NCI-H2196 treated with DMSO at 0.1 percent for 48 hours (cell line): Measurements from ENCODE around the gene CTPS2.
"Not testable (repeated sequence)": the region's sequence is repeated elsewhere in the genome, so short reads cannot be mapped to it uniquely, and the experiment has no call there.

Source experiments
- DNase-seq: peaks from one replicate; lab custom pipeline; 2025; ENCODE audit not compliant: unreplicated experiment; lab: John Stamatoyannopoulos, UW

The CTPS2 gene

DNA sequence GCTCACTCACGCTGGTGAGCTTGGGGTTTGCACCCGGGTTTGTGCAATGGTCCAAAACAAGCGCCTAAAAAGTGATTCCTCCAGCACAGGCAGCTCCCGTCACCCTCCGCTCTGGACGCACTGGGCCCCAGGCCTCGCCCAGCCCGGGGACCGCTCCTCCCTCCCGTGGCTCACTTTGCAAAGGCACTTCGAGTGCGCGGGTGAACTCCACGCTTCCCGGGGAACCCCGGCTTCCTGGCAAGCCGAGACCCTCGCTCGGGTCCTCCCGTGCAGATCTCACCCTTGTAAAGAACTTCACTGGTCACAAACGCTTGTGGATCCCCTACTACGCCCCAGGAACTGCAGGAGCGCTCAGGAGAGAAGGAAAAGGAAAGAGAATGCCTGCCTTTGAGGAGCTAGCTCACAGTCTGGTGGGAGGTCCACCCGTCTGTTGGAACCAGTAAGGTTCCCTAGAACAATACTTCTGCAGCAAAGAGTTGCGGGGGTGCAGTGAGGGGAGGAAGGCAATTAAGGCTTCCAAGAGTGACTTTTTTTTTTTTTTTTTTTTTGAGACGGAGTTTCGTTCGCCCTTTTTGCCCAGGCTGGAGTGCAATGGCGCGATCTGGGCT lies at the start of gene CTPS2:
TSS of gene CTPS2 (minus strand) at position 122 of the 608 bp plus-strand sequence. CDS start 9,767 bp downstream, outside the sequence.
- DNase-seq, result no peak

DNA sequence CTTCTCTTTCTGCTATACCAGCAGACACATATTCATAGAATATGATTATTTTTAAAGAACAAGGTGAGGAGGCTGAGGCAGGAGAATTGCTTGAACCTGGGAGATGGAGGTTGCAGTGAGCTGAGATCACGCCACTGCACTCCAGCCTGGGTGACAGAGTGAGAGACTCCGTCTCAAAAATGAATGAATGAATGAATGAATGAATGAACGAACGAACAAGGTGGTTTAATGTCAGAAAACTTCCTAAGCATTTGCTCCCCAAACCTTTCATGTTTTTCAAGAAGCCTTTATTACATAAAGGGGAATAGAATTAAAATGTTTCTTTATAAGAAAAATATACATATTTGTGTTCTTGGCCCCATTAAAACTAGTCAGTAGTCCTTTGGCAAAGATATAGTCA lies 49.0 kb upstream of the CTPS2 start:
- not testable (repeated sequence) for DNase-seq

DNA sequence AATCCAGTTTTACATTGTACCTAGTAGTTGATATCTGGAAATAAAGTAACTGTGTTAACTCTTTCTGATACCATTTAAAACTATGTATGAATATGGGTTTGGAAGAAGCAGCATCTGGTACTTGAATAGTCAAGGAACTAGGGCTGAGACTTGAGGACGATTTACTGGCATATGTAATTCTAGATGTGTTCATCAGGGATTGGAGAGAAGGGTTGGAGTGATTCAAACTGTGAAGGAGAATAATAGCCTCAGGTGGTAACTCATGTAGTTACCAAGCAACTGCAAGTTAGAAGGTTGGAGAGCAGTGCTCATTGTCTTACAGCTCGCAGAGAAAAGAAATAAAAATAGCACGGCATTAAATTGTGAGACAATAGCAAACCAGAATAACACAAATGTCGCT lies 44.3 kb upstream of the CTPS2 start:
- DNase-seq, result no peak

DNA sequence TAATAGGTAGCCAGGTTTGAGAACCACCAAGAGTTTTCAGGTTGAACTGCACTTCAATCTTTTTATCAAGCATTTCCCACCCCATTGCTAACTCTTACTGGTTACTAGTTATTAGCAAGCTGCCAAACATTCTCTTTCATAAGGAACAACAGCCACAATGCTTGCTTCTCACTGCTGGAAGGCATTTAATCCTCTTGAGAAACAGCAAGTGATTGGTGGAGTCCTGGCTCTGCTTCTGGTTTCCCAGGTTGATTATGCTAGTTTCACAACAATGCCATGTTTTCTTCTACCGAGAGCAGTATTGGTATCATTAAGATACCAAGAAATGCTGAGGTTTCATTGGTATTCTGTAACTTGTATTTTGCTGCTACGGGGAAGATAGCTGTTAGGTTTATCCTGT lies 41.5 kb upstream of the CTPS2 start:
- no peak for DNase-seq

DNA sequence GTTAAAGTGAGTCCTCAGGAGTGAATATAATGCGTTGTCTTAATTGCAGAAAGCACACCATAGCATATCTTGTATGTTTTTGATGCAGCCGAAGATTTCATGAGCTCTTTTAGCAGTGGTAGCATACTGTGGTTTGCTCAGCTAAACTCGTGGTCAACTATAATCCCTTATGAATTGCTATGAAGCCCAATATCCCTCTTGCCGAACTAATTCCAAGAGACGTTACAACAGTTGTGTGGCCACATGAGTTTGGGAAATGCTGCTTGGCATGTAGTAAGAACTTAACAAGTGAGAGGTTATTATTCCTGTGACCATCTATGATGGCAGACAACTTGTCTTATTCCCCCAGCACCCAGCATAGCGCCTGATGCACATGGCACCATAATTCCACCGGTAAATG lies 37.7 kb upstream of the CTPS2 start:
- no peak for DNase-seq

DNA sequence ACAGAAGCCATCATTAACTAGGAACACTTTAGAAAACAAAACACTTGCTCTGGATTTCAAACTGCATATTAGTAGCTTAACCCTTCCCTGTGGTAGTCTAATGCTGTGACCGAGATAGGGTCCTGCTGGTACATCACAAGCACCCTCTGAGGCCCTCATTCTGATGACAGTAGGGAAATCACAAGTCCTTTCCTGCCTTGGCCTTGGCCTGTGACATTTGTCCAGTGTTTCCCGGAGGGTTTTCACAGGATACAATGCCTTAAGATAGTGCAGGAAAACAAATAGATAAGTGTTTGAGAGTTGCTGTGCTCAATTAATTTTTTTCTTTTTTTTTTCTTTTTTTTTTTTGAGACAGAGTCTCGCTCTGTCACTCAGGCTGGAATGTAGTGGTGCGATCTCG lies 36.0 kb upstream of the CTPS2 start:
- DNase-seq, result no peak

- no peak for DNase-seq
Observed at GRCh38 chrX:16745659-16746058, 33.2 kb upstream of the CTPS2 start.

GRCh38 chrX:16745102-16745501 lies 32.6 kb upstream of the CTPS2 start:
- DNase-seq, result no peak

GRCh38 chrX:16743604-16744325 lies 31.3 kb upstream of the CTPS2 start:
- no peak for DNase-seq

DNA sequence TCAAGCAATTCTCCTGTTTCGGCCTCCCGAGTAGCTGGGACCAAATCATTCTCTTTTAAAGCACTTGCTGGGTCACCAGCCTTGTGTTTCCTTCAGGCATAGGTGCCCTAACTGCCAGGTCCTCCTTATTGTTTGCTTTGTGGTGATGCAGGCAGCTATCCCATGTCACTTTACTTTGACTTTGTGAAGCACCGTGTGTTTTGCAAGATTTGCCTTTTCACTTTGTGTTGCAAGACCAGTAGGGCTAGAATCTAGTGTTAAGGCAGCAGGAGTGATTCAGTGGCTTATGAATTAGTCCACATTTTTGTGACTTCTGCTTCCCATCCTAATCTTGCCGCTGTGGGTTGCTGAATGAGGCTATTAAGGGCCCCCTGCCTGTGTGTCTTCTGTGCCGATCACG lies 27.1 kb upstream of the CTPS2 start:
- no peak for DNase-seq

- no peak for DNase-seq
Observed at GRCh38 chrX:16737024-16737423, 24.6 kb upstream of the CTPS2 start.

- no peak for DNase-seq
Observed at GRCh38 chrX:16733013-16733412, 20.5 kb upstream of the CTPS2 start.

DNA sequence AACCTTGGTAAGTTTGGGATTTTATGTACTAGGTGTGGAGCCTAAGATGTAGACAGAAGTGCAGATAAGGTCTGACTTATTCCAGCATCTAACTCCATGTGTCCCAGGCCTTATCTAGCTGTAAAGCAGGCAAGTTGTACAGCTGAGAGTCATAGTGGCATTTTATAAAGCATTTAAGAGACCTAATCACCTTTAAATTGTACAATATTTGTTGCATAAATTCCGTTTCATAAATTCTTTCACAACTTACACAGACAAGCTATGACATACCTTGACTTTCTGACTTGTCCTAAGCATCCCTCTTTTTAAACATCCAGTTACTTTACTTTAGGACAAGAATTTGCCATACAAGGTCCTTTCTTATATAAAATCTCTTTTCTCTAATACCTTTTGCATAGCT lies 18.0 kb upstream of the CTPS2 start:
- no peak for DNase-seq

DNA sequence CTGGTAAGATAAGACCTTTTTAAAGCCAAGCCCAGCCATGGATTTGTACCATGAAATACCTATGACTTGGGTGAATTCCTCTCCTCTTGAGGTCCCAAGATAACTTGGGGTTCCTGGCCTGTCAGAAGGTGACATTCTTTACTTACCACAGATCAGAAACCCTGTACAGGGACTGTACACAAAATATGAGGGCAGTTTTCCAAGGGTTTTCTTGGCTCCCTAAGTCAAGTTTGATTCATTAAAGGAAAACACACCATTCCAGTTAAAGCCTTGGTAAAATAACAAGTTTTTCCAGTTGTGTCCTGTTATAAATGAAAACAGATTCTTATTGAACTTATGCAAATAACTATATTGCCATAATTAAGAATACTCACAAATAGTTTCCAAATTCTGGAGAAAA lies 15.2 kb upstream of the CTPS2 start:
- no peak for DNase-seq

- not testable (repeated sequence) for DNase-seq
Observed at GRCh38 chrX:16726347-16726988, 14.0 kb upstream of the CTPS2 start.

- DNase-seq, result no peak
Observed at GRCh38 chrX:16725072-16725471, 12.6 kb upstream of the CTPS2 start.

DNA sequence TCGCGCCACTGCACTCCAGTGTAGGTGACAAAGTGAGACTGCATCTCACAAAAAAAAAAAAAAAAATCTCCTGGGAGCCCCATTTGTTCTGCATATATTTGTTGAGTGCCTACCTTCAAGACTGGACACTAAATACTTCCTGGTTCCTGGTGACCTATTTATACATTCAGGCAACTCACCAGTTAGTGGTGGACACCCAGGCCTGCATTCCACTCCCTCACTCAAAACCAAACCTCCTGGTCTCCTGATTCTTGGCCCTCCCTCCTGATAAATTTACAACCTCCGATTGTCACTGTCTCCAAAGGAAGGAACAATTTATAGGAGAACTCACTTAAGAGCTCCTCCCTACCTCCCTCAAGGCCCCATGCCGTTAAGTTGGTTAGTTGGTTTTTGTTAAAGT lies 10.0 kb upstream of the CTPS2 start:
- no peak for DNase-seq

DNA sequence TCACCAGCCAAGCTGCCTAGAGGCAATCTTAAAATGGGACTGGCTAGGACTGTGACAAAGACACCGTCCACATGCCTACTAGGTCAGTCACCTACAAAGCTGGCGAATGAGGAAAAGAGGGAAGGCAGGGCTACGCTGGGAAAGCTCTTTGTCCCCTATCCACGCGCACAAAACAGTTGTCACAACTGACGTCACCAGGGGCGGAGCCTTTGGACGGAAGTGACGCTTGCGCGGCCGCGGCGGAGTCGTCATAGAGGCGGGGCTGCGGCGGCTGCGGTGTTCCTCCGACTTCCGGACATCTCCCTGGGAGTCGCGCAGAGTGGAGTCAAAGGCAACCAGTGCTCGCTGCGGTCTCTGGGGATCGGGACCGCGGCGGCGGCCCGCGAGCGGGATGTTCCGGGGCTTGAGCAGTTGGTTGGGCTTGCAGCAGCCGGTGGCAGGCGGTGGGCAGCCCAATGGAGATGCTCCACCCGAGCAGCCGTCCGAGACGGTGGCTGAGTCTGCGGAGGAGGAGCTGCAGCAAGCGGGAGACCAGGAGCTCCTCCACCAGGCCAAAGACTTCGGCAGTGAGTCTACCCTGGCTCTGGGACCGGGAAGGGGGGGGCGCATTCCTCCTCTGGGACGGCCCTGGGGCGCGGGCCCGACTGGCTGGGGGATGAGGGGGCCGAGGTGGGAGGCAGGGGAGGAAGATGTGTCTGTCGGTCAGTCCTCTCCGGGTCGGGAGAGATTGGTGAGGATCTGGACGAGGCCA lies 7.0 kb upstream of the CTPS2 start, which contains the start of gene SYAP1:
TSS of gene SYAP1 (plus strand) at position 279 of the 751 bp plus-strand sequence. CDS start at position 392, 113 bp downstream.
- DNase-seq, result peak; percentile 60

GRCh38 chrX:16718824-16719333 lies 6.4 kb upstream of the CTPS2 start:
- no peak for DNase-seq

DNA sequence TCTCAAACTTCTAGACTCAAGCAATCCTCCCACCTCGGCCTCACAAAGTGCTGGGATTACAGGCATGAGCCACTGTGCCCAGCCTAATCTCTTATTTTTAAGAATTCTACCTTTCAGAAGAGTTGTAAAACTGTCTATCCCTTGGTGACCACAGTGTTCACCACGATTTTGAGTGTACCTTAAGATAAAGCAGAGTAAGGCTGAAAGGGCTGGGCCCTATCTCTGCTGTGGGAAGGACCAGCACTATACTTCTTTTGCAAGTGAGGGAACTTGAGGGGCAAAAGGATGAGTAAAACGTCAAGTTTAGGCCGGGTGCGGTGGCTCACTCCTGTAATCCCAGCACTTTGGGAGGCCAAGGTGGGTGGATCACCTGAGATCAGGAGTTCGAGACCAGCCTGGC lies 4.0 kb upstream of the CTPS2 start:
- not testable (repeated sequence) for DNase-seq

GRCh38 chrX:16715638-16716037 lies 3.2 kb upstream of the CTPS2 start:
- not testable (repeated sequence) for DNase-seq
